Calu3 (cell line): Measurements from ENCODE around the gene TOR1B. TPM values are rescaled to one million over a fixed set of nuclear protein-coding genes. Genes with fewer than 3 reads are reported as not detected.
"Not testable (repeated sequence)": the region's sequence is repeated elsewhere in the genome, so short reads cannot be mapped to it uniquely, and the experiment has no call there.

Source experiments
- BruUV-seq: library from RNA; stranded (reverse); fragments of 400-500 nt; replicated peaks from 2 replicates; lab custom pipeline; 2021; lab: Mats Ljungman, UMichigan
- CTCF ChIA-PET: fragments of 300-600 bp; sonication (Branson Sonifier 250); formaldehyde crosslinking; loops from one replicate; lab custom pipeline; 2022; ENCODE audit warnings: antibody characterized with exemption; lab: Charles Lee
- DNase-seq: peaks from one replicate; pipeline ENCODE4 v3.0.0; 2022
- H3K27ac Mint-ChIP-seq: one replicate; pipeline ENCODE4 v1.8.0; 2022; ENCODE audit warnings: mixed read lengths; ENCODE audit not compliant: unreplicated experiment
- H3K27me3 Mint-ChIP-seq: one replicate; pipeline ENCODE4 v1.8.0; 2022; ENCODE audit warnings: mixed read lengths; ENCODE audit not compliant: unreplicated experiment
- H3K36me3 Mint-ChIP-seq: one replicate; pipeline ENCODE4 v1.8.0; 2022; ENCODE audit warnings: mild to moderate bottlenecking, moderate library complexity, mixed read lengths; ENCODE audit not compliant: insufficient read depth, unreplicated experiment
- H3K4me1 Mint-ChIP-seq: one replicate; pipeline ENCODE4 v1.8.0; 2022; ENCODE audit warnings: mild to moderate bottlenecking, low read depth, mixed read lengths; ENCODE audit not compliant: unreplicated experiment
- H3K4me3 Mint-ChIP-seq: one replicate; pipeline ENCODE4 v1.8.0; 2022; ENCODE audit warnings: mild to moderate bottlenecking, low read depth, moderate library complexity, mixed read lengths; ENCODE audit not compliant: unreplicated experiment
- H3K9me3 Mint-ChIP-seq: one replicate; pipeline ENCODE4 v1.8.0; 2022; ENCODE audit warnings: low read depth, mixed read lengths; ENCODE audit not compliant: unreplicated experiment
- CTCF ChIP-seq: fragments of 200-600 bp; IDR thresholded peaks from one replicate; pipeline ENCODE4 v1.8.0; 2022; ENCODE audit warnings: antibody characterized with exemption; ENCODE audit not compliant: unreplicated experiment
- intact Hi-C: fragments of 100-400 bp; cut with micrococcal nuclease; formaldehyde crosslinking; loops from one replicate; pipeline ENCODE4 v1.10.0; 2022; ENCODE audit not compliant: unreplicated experiment
- total RNA-seq: library from RNA; stranded (reverse); gene quantifications from 2 replicates; pipeline ENCODE4 v1.2.3, GENCODE V29; 2022

TOR1B gene
- total RNA-seq, 1 experiment from 2014 or later = 20.9 TPM

- DNase-seq = peak; percentile 44
- intact Hi-C loops = no loop called here
- H3K36me3 Mint-ChIP-seq = peaks cover 11% of the 10 kb centered on the region
- no peak for TF ChIP-seq CTCF
- peak overlapping the region; percentile 27 for H3K27ac Mint-ChIP-seq
- H3K9me3 Mint-ChIP-seq = no peaks in the 10 kb centered on the region
- no peaks in the 10 kb centered on the region for H3K4me1 Mint-ChIP-seq
- H3K27me3 Mint-ChIP-seq = no peaks in the 10 kb centered on the region
- CTCF ChIA-PET = interaction anchor here (1.0 to 1.3 kb wide), 2 partner anchors 10 to 15 kb away, joined by 3 to 5 read pairs; partner anchors contain the start of gene PTGES
- H3K4me3 Mint-ChIP-seq = no peak overlapping the region
- no TSS peak for BruUV-seq
Measured at GRCh38 chr9:129761901-129762369, 41.0 kb upstream of the TOR1B start.

GRCh38 chr9:129762370-129762984, 40.5 kb upstream of the TOR1B start:
- H3K36me3 Mint-ChIP-seq = peaks cover 11% of the 10 kb centered on the region
- H3K27me3 Mint-ChIP-seq, H3K4me3 Mint-ChIP-seq, H3K4me1 Mint-ChIP-seq, intact Hi-C loops, H3K9me3 Mint-ChIP-seq, BruUV-seq: not testable (repeated sequence)
- CTCF ChIA-PET = interaction anchor here (1.0 to 1.3 kb wide), 2 partner anchors 10 to 15 kb away, joined by 3 to 5 read pairs; partner anchors contain the start of gene PTGES
- peak overlapping the region; percentile 27 for H3K27ac Mint-ChIP-seq
- DNase-seq = peak; percentile 35

- no peak overlapping the region for H3K27ac Mint-ChIP-seq
- H3K36me3 Mint-ChIP-seq = peaks cover 11% of the 10 kb centered on the region
- H3K9me3 Mint-ChIP-seq = no peaks in the 10 kb centered on the region
- no peak for DNase-seq
- intact Hi-C loops = no loop called here
- H3K27me3 Mint-ChIP-seq = no peaks in the 10 kb centered on the region
- CTCF ChIA-PET = interaction anchor here (0.7 to 0.9 kb wide), 2 partner anchors 12 to 938 kb away, joined by 3 to 5 read pairs; no protein-coding TSS in a partner anchor
- no TSS peak for BruUV-seq
- TF ChIP-seq CTCF = no peak
- H3K4me1 Mint-ChIP-seq = no peaks in the 10 kb centered on the region
- no peak overlapping the region for H3K4me3 Mint-ChIP-seq
Measured at GRCh38 chr9:129762985-129763926, 39.7 kb upstream of the TOR1B start.

- no TSS peak for BruUV-seq
- Mint-ChIP-seq H3K27ac (no peak overlapping the region), H3K36me3 (peaks cover 11% of the 10 kb centered on the region), H3K9me3 (no peaks in the 10 kb centered on the region), H3K4me1 (no peaks in the 10 kb centered on the region), H3K4me3 (no peak overlapping the region), H3K27me3 (no peaks in the 10 kb centered on the region)
- intact Hi-C loops = no loop called here
- CTCF ChIA-PET = no interaction called here
- no peak for DNase-seq
- no peak for TF ChIP-seq CTCF
Measured at GRCh38 chr9:129765764-129766317, 37.1 kb upstream of the TOR1B start.
